ENCODE results near the gene NCOR2.

Gene NCOR2

DNA sequence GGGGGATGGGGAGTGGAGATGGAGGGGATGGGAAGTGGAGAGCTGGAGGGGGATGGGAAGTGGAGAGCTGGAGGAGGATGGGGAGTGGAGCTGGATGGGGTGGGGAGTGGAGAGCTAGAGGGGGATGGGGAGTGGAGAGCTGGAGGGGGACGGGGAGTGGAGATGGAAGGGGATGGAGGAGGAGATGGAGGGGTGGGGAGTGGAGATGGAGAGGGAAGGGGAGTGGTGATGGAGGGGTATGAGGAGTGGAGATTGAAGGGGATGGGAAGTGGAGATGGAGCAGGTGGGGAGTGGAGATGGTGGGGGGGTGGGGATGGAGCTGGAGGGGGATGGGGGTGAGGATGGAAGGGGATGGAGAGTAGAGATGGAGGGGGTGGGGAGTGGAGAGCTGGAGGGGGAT, 26.1 kb downstream of the NCOR2 start:
- DNase-seq: no peak

DNA sequence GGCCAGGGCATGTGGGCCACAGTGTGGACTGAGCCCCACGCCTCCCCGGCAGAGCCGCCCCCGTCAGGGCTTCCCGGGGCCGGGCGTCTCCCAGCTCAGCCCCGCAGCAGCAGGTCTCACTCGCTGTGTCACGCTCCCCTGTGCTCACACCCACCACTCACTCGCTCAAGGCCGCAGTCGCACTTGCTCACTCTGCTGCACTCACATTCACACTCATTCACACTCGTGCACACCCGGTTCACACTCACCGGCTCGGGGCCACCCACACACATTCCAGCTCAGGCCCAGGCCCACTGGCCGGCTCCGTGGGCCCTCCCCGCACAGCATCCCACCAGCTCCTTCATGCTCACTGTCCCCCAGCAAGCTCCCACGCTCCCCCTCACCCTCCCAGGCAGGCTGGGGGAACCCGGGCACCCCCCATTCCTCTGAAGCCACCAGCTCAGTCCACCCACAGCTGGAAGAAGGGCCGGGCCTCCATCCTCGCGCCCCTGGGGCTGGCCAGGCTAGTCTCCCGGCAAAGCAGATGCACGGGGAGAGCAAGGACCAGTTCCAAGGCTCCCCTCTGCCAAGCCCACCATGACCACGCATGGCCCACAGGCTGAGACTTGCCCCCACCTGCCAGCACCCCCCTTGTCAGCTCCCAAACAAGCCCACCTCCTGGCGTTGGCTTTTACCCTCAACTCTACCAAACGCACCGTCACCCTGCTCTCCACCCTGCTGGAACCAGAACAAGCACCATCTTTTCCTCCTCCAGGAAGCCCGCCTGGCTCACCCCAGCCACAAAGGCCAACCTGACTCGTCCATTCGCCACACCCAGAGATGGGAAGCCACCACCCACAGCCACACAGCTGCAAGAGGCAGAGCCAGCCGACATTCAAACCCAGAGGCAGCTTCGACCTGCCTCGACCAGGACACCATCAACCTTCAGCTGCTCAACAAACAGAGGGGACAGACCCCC, 28.0 kb downstream of the NCOR2 start:
- no peak for DNase-seq

DNA sequence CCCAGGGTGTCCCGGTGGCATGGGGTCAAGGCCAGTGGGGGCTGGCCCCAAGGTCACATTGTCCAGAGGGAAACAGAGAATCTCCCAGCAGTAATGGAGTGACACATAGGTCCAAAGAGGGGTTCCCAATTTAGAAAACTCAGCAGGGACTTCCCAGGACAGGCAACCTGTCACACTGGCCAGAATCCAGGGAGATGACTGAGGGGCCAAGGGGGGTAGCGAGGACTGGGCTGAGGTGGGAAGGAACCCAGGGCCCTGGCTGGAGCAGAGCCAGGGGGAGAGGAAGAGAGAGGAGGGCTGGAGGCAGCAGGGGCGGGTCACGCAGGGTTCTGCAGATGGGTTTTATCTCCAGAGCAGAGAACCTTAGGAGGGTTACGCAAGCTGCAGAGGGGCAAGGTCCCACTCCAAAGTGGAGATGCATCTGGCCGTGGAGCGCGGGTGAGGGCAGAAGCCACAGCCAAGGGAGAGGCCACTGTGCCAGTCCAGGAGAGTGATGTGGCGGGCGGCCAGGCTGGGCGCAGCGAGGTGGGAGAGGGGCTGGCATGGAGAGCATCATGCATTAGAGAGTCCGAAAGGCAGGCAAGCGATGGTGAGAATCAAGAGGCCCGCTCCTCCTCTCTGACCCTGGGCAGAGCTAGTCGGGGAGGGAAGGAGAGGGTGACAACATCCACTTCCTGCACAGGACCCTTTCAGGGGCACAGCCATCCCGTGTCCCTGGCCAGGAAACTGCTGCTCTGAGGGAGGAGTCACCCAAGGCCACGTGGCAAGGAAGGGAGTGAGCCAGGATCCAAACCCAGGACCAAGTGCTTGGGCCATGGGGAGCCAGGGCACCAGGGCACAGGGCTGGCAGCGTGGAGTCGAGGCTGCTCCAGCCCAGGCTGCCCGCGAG, 29.0 kb downstream of the NCOR2 start:
- no peak for DNase-seq

DNA sequence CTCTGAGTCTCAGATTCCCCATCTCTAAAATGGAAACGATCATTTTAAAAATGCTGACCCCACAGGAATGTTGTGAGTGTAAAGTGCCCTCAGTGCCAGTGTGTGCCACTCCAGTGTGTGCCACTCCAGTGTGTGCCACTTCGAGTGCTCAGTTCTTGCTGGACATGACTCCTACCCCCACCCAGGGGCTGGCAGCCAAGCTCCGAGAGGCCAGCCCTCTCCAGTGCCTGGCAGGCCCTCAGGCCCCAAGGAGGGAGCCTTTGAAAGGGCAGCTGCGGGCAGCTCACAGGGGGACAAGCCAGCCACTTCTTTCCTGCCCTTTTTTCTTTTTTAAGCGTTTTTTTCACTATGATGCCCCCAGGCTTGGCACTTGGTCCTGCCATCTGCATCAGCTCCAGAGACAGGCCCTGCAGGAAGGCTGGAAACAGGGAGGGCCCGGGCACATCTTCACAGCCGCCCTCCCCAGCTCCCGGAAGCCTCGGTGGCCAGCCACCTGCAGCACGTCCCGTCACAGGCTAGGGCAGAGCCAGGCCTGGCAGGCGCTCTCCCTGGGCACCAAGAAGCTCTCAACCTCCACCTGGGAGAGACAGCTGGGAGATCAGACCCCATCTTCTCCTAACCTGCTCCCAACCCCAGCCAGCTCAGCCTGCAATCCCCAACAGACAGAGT, 29.8 kb downstream of the NCOR2 start:
- DNase-seq: no peak

DNA sequence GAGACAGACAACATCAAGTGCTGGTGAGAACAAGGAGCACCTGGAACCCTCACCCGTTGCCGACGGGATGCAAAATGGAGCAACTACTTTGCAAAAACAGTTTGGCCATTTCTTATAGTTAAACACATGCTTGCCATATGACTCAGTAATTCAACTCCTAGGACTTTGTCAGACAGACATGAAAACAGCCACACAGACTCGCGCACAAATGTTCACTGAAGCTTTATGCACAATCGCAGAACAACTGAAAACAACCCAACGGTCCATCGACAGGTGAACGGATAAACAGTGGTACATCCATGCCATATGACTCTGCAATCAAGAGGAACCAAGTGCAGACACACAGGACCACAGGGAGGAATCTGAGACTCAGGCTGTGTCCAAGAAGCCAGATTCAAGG, 30.8 kb downstream of the NCOR2 start:
- no peak for DNase-seq

DNA sequence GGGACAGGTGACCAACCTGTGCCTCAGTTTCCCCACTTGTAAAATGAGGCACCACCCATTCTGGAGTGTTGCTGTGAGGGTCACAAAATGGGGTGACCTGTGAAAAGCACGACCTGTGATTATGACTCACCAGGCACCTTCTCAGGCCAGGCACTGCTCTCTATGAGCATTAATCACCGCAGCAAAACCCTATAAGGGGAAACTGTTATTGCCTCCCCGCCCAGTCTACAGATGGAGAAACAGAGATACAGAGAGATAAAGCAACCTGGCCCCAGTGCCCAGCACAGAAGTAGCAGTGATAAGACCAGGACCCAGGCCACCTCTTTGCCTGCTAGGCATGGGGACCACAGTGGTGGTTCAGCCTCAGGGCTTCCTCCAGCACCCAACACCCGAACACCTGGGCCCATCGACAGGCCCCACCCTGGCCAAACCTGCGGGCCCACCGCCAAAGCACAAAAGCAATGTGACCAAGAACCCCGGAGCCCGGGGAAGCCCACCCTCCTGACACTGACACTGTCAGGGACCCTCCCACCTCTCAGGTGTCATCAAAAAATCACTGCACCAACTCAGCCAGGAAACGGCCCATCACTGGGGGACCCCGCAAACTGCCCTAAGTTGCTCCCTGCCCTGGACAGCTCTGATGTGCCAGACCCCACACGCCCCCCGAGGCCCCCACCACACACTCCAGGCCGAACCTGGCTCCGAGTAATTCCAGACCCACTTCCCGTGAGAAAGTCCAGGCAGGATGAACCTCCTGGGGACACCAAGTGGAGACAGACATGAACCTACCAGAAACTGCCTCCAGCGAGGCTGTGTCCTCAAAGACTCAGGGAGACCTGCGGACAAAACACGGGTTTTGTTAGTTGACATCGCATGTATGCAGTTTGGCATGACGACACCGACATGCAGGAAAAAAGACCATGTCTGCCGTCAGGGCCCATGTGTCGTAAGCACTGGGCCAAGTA, 32.4 kb downstream of the NCOR2 start:
- no peak for DNase-seq

DNA sequence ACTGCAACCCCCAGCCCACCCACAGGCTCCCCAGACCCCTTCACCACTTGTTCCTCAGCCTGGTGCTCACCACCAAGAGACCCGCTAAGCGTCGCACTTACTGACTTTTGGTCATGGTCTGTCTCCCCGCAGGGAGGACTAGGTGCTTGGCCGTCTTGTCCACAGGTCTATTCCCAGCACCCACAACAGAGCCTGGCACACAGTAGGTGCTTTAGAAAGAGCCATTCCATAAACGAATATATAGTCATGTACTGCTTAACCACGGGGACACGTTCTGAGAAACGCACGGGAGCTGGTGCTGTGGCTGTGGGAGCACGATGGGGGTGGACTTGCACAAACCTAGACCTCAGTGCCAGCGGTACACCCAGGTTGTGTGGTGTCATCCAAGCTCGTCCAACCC, 34.0 kb downstream of the NCOR2 start:
- DNase-seq: no peak

DNA sequence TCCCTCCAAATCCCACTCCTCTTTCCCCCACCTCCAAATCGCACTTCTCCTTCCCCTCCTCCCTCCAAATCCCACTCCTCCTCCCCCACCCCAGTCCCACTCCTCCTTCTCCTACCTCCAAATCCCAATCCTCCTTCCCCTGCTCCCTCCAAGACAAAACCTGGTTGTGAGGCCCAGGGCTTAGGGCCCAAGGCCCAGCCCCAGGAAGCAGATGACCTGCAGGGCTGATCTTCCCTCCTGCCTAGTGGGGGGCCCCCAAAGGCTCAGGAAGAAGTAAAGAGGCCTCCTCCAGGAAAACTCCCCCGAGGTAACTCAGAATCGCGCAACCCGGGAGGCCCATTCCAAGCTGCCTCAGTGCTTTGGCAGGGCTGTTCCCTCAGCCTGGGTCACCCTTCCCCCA, 34.4 kb downstream of the NCOR2 start:
- no peak for DNase-seq

DNA sequence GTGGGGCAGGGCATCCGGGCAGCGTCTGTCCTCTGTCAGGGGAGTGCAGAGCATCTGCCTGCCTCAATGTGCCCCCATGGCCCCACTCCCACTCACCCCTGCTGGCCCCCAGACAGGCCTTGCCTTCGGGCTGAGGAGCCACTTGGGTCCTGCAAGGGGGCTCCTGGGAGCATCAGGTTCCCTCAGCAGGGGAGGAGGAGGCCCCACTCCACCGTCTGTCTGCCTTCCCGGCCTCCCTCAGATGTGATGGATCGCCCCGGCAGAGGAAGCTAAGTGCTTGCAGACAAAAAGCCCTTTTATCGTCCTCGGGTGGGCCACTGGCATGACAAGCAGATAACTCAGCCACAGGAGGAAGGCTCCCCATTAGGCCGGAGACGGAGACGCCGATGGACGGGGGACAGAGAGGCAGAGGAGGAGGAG, 35.1 kb downstream of the NCOR2 start:
- no peak for DNase-seq

DNA sequence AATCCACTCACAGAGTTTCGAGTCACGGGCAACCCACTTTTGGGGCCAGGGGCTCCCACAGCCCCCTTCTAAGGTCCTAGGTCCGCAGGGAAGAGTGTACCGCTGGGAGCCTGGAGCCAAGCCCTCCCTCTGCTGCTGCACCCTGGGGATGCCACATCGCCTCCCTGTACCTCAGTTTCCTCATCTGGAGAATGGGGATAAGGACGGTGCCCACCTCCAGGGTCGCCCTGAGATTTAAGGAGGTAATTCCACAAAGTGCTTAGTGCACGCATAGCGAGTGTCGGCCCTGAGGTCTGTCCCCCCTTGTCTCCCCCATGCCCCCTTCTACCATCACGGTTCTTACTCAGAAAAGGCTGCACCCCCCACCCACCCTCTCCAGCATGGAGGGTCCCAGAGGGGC, 35.5 kb downstream of the NCOR2 start:
- DNase-seq: no peak

DNA sequence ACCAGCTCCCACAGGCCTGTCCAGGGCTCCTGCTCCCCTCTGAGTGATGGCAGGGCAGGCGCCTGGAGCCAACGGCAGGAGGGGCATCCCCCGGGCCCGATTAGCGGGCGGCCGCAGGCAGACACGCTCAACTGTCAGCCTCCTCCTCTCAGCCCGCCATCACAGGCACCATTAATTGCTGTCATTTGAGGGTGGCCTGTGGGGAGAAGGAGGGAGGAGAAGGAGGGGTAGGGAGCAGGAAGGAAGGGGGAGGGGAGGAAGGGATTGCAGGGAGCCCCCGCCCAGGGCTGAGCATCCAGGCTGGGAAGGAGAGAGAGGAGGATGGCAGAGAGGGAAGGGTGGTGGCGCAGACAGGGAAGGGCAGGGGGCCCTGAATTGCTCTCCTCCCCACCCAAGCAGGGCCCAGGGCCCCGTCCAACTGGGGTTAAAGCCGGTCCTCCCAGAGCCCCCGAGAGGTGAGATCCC, 36.1 kb downstream of the NCOR2 start:
- DNase-seq: no peak

DNA sequence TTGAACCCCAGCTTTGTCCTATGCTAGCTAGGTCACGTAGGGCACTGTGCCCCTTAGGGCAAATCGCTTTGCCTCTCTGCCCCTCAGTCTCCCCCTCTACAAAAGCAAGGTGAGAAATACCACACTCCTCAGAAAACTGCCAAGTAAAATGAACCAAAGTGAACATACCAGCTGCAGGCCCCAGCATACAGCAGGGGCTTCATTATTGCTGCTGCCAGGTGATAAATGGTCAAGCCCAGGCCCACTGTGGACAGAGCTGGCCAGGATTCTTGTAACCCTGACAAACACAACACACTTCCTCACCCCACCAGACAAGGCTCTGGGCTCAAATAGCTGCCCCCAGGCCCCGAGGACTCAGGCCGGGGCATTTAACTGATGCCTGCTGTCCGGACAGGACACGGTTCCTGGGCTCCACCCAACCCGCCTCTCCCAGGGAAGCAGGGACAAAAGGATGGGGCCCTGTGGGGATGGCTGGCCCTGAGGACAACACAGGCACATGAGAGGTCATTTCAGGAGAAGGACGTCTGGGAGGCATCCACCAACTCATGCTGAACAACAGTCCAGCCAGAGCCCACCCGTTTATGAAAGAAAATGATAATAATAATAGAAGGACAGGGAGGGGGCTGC, 36.7 kb downstream of the NCOR2 start:
- DNase-seq: no peak

DNA sequence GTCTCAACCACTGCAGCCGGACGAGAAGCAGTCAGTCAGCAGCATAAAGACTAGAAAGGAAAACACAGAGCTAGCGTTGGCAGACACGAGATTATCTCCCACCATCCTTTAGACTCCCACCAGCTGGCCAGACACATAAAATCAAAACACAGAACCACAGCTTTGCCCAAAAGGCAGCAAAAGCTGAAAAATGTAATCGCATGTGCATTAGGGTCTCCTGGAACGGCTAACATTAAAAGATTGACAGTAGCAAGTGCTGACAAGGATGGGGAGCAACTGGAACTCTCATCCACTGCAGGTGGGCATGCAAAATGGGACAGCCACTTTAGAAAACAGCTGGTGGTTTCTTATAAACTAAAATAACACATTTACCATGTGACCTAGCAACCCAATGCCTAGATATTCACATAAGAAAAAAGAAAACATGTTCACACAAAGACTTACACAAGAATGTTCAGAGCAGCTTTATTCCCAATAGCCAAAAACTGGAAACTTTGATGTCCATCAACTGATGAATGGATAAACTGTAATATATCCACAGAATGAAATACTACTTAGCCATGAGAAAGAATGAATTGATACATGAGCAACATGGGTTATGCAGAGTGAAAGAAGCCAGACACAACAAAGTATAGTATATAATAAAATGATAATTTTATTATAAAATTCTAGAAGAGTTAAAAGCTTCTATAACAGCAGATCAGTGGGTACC, 37.7 kb downstream of the NCOR2 start:
- DNase-seq: no peak

DNA sequence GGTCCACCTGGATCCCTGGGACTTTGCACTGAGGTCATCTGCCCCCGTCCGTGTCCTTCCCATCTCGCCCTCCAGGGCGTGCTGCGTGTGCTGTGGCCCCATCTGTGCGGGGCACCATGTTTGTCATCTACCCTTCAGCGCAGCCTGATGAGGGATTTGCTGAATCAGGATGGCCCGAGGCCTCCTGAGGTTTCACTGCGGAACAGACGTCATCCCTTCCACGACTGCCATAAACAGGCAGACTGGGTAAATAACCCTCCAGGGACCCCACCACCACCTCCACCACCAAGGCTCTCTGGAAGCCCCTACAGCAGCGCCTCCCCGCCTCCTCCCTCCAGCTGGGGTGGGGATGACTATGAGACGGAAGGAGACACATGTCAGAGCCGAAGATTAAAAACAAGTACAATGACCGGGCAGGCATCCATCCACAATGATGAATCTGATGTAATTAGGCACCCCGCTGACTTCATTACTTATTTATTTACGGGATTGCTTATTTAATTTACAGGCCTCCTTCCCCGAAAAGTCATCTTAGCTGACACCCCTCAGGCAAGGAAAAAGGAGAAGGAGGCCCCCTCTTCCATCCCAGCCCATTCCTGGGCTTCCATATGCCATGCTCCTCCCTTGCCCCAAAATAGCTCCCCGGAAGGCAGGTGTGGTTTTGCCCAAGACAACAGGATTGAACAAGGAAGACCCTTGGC, 39.4 kb downstream of the NCOR2 start:
- no peak for DNase-seq

DNA sequence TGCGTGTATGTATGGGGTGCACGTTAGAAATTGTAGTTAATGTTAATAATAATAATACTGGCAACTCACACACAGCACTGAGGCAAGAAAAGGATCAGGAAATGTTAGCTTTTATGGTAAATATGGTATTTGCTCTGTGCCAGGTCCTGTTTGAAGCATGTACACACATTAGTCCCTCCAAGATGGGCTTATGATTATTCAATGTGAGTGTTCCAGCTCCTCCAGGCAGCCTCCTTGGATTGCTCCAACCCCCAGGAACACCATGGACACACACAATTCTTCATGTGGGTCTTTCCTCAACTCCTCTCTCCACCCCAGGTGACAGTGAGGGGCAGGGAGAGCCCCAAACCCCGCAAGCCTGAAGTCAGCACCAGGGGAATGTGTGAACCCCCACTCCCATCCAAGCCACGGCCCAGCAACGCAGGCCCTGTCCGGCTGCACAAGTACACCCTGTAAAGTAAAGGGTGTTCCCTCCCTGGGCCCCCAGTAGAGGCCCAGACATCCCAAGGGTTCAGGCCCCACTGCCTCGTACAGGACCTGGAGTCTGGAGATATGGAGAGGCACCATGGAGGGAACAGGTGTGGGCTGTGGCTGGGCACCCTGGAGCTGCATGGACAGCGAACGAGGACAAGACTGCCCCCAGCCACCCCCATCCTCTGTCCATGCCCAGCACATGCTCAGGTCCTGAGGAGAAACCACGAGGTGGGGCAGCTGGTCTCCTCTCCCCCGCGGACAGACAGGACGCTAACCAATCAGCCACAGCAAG, 41.3 kb downstream of the NCOR2 start:
- DNase-seq: no peak

DNA sequence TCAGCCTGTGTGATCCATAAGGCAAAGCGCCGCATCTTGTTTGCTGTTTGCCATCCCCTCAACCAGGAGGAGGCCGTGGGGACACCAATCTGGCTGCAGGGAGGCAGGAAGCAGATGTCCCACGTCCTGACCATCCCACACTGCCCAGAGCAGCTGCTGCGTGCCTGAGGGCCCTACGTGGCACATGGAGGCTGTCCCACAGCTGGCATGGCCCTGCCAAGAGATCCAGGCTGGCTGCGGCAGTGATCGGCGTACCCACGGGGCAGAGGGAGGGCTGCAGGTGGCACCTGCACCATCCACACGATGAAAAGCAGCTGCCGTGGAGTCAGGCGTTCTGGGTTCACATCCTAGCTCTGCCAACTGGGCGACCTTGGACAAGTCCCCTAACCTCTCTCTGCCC, 42.0 kb downstream of the NCOR2 start:
- no peak for DNase-seq

DNA sequence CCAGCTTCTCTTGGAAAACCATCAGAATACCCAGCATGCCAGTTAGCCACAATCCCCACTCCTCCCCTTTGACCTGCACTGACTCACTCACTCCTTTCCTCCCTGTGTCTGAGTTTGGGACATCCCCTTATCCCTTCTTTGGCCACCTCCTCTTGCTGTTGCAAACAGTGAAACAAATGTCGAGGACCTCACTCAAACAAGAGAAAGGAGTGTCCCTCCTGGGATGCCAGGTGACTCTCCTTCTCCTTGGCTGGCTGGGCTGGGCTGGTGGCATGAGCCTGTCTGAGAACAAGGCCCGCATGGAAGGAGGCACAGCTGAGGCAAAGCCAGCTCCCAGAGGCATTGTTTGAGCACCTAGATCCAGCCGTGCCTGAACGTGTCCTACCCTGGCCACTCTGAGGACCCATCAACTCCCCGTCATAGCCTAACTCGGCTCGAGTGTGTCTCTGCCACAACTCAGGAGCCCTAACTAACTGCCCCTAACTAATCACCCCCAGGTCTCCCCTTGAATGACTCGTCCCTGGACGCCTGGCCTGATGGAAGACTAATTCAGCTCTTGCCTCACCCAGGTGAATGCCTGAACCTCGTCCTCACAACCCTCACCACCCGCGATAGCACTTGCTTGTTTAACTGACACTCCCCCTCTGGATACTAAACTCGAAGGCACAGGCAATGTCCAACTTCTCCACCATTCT, 43.0 kb downstream of the NCOR2 start:
- no peak for DNase-seq

DNA sequence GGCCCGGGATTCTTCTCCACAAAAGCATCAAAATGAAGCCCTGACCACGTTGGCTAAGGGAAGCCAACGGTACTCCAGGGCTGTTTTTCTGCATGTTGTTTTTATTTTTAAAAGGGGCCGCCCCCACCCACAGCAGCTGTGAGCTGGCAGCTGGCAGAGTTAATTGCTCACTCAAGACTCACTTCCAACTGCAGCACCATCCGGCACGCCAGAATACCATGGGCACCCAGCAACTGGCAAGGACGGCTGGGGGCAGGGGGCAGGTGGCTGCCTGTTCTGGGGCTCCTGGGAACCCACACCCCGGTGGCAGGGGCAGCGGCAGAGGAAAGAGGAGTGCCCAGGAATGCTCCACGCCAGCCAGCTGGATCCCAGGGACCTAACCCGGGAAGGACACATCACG, 44.3 kb downstream of the NCOR2 start:
- no peak for DNase-seq

DNA sequence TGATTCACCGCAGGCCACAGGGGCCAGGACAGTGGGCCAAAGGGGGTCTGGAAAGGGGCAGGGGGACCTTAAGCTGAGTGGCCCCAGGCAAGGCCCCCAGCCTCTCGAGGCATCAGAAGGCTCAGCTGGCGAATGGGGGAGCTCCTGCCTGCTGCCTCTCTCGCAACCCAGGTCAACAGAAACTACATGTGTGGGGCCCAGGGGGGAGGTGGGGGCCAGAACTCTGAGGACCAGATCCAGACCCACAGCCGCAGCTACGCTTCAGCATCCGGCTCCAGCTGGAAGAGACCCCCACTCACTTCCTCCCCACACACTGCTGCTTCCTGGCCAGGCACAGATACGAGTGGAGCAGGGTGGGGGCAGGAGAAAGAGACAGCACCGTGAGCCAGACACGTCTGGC, 46.5 kb downstream of the NCOR2 start:
- no peak for DNase-seq

Data from CD4-positive, alpha-beta T cell treated with Interleukin-4 for 4 hours (primary cell).